Measurements from ENCODE around the gene FGD4.

DNA sequence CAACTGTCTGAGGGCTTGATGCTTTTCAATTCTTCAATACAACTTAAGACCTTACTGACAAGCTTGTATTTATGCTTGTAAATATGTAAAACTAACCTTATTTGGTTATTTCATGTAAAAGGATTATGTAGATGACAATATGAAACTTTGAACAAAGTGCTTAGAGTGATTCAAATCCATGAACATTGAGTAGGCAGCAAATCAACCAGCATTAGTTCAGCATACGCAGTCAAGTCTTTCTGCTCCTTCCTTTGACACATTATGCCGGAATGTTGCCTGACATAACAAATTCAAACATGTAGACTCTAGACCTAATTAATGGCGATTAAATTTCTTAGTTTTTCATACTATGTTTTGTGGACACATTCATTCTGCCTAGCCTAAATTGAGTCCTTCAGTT lies 105.2 kb downstream of the FGD4 start:
- TF ChIP-seq, protein P1, sequence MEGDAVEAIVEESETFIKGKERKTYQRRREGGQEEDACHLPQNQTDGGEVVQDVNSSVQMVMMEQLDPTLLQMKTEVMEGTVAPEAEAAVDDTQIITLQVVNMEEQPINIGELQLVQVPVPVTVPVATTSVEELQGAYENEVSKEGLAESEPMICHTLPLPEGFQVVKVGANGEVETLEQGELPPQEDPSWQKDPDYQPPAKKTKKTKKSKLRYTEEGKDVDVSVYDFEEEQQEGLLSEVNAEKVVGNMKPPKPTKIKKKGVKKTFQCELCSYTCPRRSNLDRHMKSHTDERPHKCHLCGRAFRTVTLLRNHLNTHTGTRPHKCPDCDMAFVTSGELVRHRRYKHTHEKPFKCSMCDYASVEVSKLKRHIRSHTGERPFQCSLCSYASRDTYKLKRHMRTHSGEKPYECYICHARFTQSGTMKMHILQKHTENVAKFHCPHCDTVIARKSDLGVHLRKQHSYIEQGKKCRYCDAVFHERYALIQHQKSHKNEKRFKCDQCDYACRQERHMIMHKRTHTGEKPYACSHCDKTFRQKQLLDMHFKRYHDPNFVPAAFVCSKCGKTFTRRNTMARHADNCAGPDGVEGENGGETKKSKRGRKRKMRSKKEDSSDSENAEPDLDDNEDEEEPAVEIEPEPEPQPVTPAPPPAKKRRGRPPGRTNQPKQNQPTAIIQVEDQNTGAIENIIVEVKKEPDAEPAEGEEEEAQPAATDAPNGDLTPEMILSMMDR (IDR thresholded peaks at IDR 0.05; ENCODE audit: borderline replicate concordance, extremely low read depth, low read length, poor library complexity, severe bottlenecking) = no peak
- no peak for TF ChIP-seq EZH2 (IDR thresholded peaks at IDR 0.05; ENCODE audit: borderline replicate concordance, low read depth, low read length, severe bottlenecking)
